Measurements from ENCODE around the gene FAM81B. TPM values are rescaled to one million over a fixed set of nuclear protein-coding genes. Genes with fewer than 3 reads are reported as not detected.

FAM81B gene
- total and polyA plus RNA-seq, 11 donors: 1.2 to 6.6 (median 2.1) TPM; not detected in 2

DNA sequence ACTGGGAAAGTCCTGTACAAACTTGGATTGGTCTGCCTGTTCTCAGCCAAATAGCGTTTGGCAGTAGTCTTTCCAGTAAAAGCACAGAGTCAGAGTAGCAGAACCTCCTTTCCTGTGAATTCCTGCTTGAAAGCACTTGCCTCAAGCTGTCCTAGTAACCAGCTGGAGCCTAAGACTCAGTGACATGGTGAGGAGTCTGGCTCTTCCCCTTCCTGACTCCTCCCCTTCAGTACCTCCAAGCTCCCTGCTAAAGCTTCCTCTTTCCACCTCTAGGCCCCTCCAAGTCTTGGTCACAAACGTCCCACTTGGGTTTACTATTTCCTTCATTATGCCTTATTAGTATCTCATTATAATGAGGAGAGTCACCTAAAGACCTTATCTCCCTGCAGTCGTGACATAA, 21.4 kb upstream of the FAM81B start:
- ATAC-seq (no peak), DNase-seq (no peak)
- intact Hi-C loops (cut with DNase I): no loop called here
- 42 to 51% (median 50%) methylated on average over 3 of the region's 3 CpGs for WGBS, 4 donors
- H3K36me3 ChIP-seq: no peaks in the 10 kb centered on the region
- no peaks in the 10 kb centered on the region for H3K4me1 ChIP-seq
- H3K27ac ChIP-seq: no peak overlapping the region
- H3K27me3 ChIP-seq: peaks cover 0 to 4% (median 0%) of the 10 kb centered on the region in 9 donors
- no peak overlapping the region for H3K4me3 ChIP-seq
- TF ChIP-seq, protein P1, sequence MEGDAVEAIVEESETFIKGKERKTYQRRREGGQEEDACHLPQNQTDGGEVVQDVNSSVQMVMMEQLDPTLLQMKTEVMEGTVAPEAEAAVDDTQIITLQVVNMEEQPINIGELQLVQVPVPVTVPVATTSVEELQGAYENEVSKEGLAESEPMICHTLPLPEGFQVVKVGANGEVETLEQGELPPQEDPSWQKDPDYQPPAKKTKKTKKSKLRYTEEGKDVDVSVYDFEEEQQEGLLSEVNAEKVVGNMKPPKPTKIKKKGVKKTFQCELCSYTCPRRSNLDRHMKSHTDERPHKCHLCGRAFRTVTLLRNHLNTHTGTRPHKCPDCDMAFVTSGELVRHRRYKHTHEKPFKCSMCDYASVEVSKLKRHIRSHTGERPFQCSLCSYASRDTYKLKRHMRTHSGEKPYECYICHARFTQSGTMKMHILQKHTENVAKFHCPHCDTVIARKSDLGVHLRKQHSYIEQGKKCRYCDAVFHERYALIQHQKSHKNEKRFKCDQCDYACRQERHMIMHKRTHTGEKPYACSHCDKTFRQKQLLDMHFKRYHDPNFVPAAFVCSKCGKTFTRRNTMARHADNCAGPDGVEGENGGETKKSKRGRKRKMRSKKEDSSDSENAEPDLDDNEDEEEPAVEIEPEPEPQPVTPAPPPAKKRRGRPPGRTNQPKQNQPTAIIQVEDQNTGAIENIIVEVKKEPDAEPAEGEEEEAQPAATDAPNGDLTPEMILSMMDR (IDR thresholded peaks at IDR 0.05): no peak
- no peak for TF ChIP-seq POLR2A (IDR thresholded peaks at IDR 0.05)
- peaks cover 0 to 4% (median 0%) of the 10 kb centered on the region in 12 donors for H3K9me3 ChIP-seq

DNA sequence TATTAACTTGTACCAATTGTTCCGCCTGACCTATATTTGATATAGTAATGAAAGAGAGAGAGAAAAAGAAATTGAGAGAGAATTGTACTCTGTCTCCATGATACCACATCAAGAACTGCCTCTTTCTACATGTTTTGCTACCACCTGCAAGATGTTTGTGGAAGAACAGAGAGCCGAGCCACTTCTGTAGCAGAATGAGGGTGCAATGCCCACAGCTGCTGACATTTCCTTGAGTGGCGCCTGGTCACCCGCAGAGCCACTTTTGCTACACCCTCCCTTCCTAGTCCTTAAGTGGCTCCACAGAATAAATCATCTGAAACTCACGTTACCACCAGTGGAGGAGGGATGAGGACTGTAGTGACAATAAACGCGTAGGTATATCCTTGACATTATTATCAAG, 17.1 kb upstream of the FAM81B start:
- Histone ChIP-seq H3K27ac (no peak overlapping the region), H3K4me1 (no peaks in the 10 kb centered on the region), H3K36me3 (no peaks in the 10 kb centered on the region), H3K4me3 (no peak overlapping the region), H3K27me3 (peaks cover 0 to 4% (median 0%) of the 10 kb centered on the region in 9 donors), H3K9me3 (no peaks in the 10 kb centered on the region)
- DNase-seq: no peak
- TF ChIP-seq, protein P1 (IDR thresholded peaks at IDR 0.05): no peak
- TF ChIP-seq POLR2A (IDR thresholded peaks at IDR 0.05): no peak
- 73 to 85% (median 80%) methylated on average over 7 of the region's 7 CpGs for WGBS, 4 donors
- ATAC-seq: no peak
- intact Hi-C loops (cut with DNase I): no loop called here

DNA sequence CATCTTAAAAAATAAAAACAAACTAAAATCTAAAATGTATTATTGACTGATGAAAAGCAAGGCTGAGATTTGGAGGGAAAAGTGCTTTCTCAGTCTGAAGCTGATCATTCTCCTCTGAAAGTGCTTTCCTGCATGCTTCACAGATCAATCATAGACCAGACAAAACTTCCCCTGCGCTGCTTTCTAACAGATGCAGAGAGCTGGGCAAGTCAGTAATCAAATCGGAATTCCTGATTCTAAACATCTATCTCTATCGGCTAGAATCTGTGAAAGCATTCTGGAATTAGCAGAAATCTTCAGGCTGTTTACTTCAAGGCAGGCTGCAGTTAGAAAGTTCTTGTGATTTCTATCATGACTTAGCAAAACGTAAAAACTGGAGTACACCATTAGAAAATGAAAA, 15.6 kb upstream of the FAM81B start:
- WGBS, 4 donors: 66 to 80% (median 73%) methylated on average over 4 of the region's 4 CpGs
- intact Hi-C loops (cut with DNase I): no loop called here
- peaks cover 0 to 7% (median 0%) of the 10 kb centered on the region in 12 donors for H3K9me3 ChIP-seq
- H3K36me3 ChIP-seq: no peaks in the 10 kb centered on the region
- no peak overlapping the region for H3K4me3 ChIP-seq
- TF ChIP-seq POLR2A (IDR thresholded peaks at IDR 0.05): no peak
- TF ChIP-seq, protein P1 (IDR thresholded peaks at IDR 0.05): no peak
- DNase-seq: no peak
- no peaks in the 10 kb centered on the region for H3K4me1 ChIP-seq
- H3K27ac ChIP-seq: no peak overlapping the region
- no peak for ATAC-seq
- no peaks in the 10 kb centered on the region for H3K27me3 ChIP-seq

DNA sequence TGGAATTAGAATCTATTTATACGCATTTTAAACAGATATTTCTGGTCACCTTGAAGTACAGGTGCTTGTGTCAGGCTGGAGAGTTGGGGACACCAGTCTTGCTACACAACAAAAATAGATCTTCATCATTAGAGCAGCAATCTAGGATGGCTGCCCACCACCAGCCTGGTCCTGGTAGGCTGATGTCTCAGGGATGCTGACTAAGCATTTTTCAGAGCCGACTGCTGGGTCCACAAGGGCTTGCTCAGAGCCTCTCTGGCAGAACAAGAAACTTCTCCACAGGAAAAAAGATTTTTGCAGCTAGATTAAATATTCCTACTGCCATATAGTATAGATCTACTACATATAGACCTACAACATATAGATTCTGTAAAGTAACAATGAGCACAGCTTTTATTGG, 12.0 kb upstream of the FAM81B start:
- TF ChIP-seq POLR2A (IDR thresholded peaks at IDR 0.05): no peak
- TF ChIP-seq, protein P1 (IDR thresholded peaks at IDR 0.05): no peak
- Histone ChIP-seq H3K27ac (no peak overlapping the region), H3K9me3 (peaks cover 0 to 8% (median 0%) of the 10 kb centered on the region in 12 donors), H3K36me3 (no peaks in the 10 kb centered on the region), H3K4me1 (no peaks in the 10 kb centered on the region), H3K27me3 (no peaks in the 10 kb centered on the region), H3K4me3 (no peak overlapping the region)
- intact Hi-C loops (cut with DNase I): no loop called here
- no peak for DNase-seq
- ATAC-seq: no peak
- 49 to 87% (median 62%) methylated on average over 2 of the region's 2 CpGs for WGBS, 4 donors

Measured in heart left ventricle (tissue), 16 donors.